ENCODE measurements around the gene ATF6.
"Not testable (repeated sequence)": the region's sequence is repeated elsewhere in the genome, so short reads cannot be mapped to it uniquely, and the experiment has no call there.

The ATF6 gene

GRCh38 chr1:161799792-161800191 lies 33.7 kb downstream of the ATF6 start:
- TF ChIP-seq, protein P1, sequence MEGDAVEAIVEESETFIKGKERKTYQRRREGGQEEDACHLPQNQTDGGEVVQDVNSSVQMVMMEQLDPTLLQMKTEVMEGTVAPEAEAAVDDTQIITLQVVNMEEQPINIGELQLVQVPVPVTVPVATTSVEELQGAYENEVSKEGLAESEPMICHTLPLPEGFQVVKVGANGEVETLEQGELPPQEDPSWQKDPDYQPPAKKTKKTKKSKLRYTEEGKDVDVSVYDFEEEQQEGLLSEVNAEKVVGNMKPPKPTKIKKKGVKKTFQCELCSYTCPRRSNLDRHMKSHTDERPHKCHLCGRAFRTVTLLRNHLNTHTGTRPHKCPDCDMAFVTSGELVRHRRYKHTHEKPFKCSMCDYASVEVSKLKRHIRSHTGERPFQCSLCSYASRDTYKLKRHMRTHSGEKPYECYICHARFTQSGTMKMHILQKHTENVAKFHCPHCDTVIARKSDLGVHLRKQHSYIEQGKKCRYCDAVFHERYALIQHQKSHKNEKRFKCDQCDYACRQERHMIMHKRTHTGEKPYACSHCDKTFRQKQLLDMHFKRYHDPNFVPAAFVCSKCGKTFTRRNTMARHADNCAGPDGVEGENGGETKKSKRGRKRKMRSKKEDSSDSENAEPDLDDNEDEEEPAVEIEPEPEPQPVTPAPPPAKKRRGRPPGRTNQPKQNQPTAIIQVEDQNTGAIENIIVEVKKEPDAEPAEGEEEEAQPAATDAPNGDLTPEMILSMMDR (conservative IDR thresholded peaks at IDR 0.05; ENCODE audit: low read length) = no peak
- H3K4me3 ChIP-seq (ENCODE audit: low read length) = no peak overlapping the region
- no peak for DNase-seq (ENCODE audit: low read depth)

DNA sequence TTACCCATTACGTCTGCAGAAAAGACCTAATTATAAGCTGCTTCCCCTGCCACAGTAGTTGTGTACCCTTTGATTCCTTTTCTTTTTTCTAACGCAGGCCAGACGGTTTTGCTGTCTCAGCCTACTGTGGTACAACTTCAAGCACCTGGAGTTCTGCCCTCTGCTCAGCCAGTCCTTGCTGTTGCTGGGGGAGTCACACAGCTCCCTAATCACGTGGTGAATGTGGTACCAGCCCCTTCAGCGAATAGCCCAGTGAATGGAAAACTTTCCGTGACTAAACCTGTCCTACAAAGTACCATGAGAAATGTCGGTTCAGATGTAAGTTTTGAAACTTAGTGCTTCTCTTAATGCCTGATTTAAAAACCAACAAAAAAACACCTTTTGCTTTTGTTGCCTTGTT lies 35.8 kb downstream of the ATF6 start:
- TF ChIP-seq, protein P1 (conservative IDR thresholded peaks at IDR 0.05; ENCODE audit: low read length) = no peak
- DNase-seq (ENCODE audit: low read depth) = no peak
- no peak overlapping the region for H3K4me3 ChIP-seq (ENCODE audit: low read length)

DNA sequence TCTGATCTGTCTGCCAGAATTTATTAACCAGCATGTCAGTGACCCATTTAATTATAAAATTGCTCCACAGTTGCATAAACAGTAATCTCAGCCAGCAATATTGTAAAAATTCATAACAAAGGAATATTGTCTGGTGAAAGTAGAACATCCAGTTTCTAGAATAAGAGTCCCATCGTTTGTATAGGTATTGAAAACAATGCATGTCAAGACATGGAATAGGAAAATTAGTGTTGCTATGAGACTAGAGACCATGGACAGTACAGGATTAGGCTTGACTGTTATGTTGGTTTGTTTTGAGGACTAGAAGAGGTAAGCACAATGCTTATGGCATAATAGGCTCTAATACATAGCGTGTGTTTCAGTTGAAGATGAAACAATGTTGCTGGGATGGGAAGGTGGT lies 37.1 kb downstream of the ATF6 start:
- TF ChIP-seq, protein P1 (conservative IDR thresholded peaks at IDR 0.05; ENCODE audit: low read length) = no peak
- no peak for DNase-seq (ENCODE audit: low read depth)
- no peak overlapping the region for H3K4me3 ChIP-seq (ENCODE audit: low read length)

DNA sequence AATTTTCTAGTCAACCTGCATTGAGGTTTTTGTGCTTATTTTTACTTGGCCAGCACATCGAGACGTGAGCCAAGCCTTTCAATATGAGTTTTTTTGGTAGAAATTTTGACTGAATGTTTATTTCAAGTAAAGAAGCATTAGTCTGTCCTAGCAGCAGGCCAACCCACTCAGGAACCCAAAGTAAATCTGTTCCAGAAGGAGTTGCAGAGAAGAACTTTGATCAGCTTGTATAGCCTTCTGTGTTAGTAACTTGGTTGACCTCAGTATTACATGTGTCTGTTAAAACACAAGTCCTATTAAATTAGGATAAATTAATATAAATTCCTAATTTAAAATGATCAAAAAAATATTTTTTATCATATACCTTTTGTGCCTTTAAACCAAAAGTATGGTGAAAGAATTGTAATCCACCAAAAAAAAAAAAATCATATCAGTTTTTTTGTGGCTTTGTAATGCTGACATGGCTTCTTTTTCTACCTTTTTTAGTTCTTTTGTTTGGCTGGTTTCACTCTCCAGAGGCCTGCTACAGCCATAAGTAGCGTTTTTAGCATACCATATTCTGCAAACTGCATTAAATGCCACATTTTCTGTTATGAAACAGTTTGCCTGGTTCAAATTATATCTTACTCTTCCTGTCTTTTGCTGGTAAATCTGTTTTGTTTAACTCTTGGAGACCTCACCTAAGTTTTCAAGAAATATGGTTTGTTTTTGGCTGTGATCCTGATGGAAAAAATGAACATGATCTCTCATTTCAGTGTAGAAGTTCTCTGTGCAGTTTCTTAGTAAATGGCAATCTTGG lies 39.5 kb downstream of the ATF6 start:
- peak; percentile 64 for DNase-seq (ENCODE audit: low read depth)
- H3K4me3 ChIP-seq (ENCODE audit: low read length) = no peak overlapping the region

DNA sequence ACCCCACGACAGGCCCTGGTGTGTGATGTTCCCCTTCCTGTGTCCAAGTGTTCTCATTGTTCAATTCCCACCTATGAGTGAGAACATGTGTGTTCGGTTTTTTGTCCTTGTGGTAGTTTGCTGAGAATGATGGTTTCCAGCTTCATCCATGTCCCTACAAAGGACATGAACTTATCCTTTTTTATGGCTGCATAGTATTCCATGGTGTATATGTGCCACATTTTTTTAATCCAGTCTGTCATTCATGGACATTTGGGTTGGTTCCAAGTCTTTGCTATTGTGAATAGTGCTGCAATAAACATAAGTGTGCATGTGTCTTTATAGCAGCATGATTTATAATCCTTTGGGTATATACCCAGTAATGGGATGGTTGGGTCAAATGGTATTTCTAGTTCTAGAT lies 43.1 kb downstream of the ATF6 start:
- not testable (repeated sequence) for DNase-seq (ENCODE audit: low read depth); H3K4me3 ChIP-seq (ENCODE audit: low read length)

More for the DNA sequence above, 39.5 kb downstream of the ATF6 start:
- TF ChIP-seq, protein P1 (conservative IDR thresholded peaks at IDR 0.05; ENCODE audit: low read length) = no peak

DNA sequence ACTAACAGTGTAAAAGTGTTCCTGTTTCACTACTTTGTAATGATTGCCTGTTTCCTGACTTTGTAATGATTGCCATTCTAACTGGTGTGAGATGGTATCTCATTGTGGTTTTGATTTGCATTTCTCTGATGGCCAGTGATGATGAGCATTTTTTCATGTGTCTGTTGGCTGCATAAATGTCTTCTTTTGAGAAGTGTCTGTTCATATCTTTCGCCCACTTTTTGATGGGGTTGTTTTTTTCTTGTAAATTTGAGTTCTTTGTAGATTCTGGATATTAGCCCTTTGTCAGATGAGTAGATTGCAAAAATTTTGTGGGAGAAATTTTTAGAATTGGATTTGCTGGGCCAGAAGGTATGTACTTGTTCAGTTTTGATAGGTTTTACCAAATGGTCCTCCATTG lies 43.5 kb downstream of the ATF6 start:
- not testable (repeated sequence) for DNase-seq (ENCODE audit: low read depth); H3K4me3 ChIP-seq (ENCODE audit: low read length)

DNA sequence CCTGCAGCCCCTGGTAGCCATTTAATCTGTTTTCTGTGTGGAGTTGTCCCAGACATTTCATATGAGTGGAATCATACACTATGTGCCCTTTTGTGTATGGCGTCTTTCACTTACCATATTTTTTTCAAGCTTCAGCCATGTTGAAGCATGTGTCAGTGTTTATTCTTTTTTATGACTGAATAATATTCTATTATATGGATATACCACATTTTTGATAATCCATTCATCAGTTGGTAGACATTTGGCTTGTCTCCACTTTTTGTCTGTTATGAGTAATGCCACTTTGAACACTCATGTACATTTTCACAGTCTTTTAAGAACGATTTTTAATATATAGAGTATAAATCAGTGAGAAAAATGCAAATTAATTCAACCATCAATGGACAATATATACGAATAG lies 44.7 kb downstream of the ATF6 start:
- TF ChIP-seq, protein P1 (conservative IDR thresholded peaks at IDR 0.05; ENCODE audit: low read length) = no peak
- H3K4me3 ChIP-seq (ENCODE audit: low read length) = no peak overlapping the region
- no peak for DNase-seq (ENCODE audit: low read depth)

GRCh38 chr1:161816201-161816600 lies 50.1 kb downstream of the ATF6 start:
- no peak overlapping the region for H3K4me3 ChIP-seq (ENCODE audit: low read length)
- peak; percentile 83 for DNase-seq (ENCODE audit: low read depth)
- TF ChIP-seq, protein P1 (conservative IDR thresholded peaks at IDR 0.05; ENCODE audit: low read length) = no peak
